CD4-positive, alpha-beta T cell treated with Interleukin-15 for 1 hour (primary cell): Measurements from ENCODE around the gene HOXD4.

Experiments used
- DNase-seq: peaks from one replicate; pipeline ENCODE4 v3.0.0-alpha.2; 2020

HOXD4 gene

GRCh38 chr2:176142281-176142680 is 9.1 kb upstream of the HOXD4 start:
- no peak for DNase-seq

GRCh38 chr2:176145085-176145969 is 6.0 kb upstream of the HOXD4 start:
- DNase-seq: no peak

GRCh38 chr2:176146101-176146500 is 5.2 kb upstream of the HOXD4 start:
- no peak for DNase-seq

- DNase-seq: no peak
Measured at GRCh38 chr2:176146645-176147044, 4.7 kb upstream of the HOXD4 start.

GRCh38 chr2:176147210-176147799 is 4.0 kb upstream of the HOXD4 start:
- no peak for DNase-seq

- DNase-seq: no peak
Measured at GRCh38 chr2:176147800-176148496, 3.4 kb upstream of the HOXD4 start.

- DNase-seq: no peak
Measured at GRCh38 chr2:176148751-176149421, 2.5 kb upstream of the HOXD4 start.

- DNase-seq: no peak
Measured at GRCh38 chr2:176149481-176149938, 1.8 kb upstream of the HOXD4 start.

- DNase-seq: no peak
Measured at GRCh38 chr2:176149939-176150583, 1.3 kb upstream of the HOXD4 start.

- DNase-seq: no peak
Measured at GRCh38 chr2:176150584-176151441, 537 bp upstream of the HOXD4 start.

GRCh38 chr2:176152350-176153181 is 1.2 kb downstream of the HOXD4 start:
- no peak for DNase-seq

GRCh38 chr2:176154576-176155252 is 3.4 kb downstream of the HOXD4 start:
- DNase-seq: no peak

- DNase-seq: no peak
Measured at GRCh38 chr2:176155356-176156044, 4.2 kb downstream of the HOXD4 start.

- no peak for DNase-seq
Measured at GRCh38 chr2:176156301-176156806, 5.0 kb downstream of the HOXD4 start.

GRCh38 chr2:176156807-176157498 is 5.6 kb downstream of the HOXD4 start, which contains the start of gene HOXD3:
HOXD3 (plus strand) TSS chr2:176157307; CDS start chr2:176169115, 11,808 bp downstream.
- DNase-seq: no peak

- DNase-seq: no peak
Measured at GRCh38 chr2:176157499-176158185, 6.3 kb downstream of the HOXD4 start.

- no peak for DNase-seq
Measured at GRCh38 chr2:176158186-176158591, 6.8 kb downstream of the HOXD4 start.
